ENCODE measurements around the gene SLC1A2.

SLC1A2 gene

GRCh38 chr11:35262735-35263134, 156.6 kb downstream of the SLC1A2 start:
- no peak for DNase-seq

- no peak for DNase-seq
Observed at GRCh38 chr11:35262056-35262455, 157.3 kb downstream of the SLC1A2 start.

- no peak for DNase-seq
Observed at GRCh38 chr11:35261197-35261596, 158.2 kb downstream of the SLC1A2 start.

GRCh38 chr11:35260342-35260985, 158.9 kb downstream of the SLC1A2 start:
- no peak for DNase-seq

- no peak for DNase-seq
Observed at GRCh38 chr11:35259529-35259928, 159.8 kb downstream of the SLC1A2 start.

- no peak for DNase-seq
Observed at GRCh38 chr11:35257281-35257680, 162.1 kb downstream of the SLC1A2 start.

- DNase-seq = no peak
Observed at GRCh38 chr11:35256296-35256695, 163.1 kb downstream of the SLC1A2 start.

GRCh38 chr11:35255514-35255913, 163.8 kb downstream of the SLC1A2 start:
- no peak for DNase-seq

- no peak for DNase-seq
Observed at GRCh38 chr11:35253237-35253636, 166.1 kb downstream of the SLC1A2 start.

GRCh38 chr11:35250621-35251020, 168.7 kb downstream of the SLC1A2 start:
- no peak for DNase-seq

GRCh38 chr11:35250192-35250591, 169.2 kb downstream of the SLC1A2 start:
- no peak for DNase-seq

- no peak for DNase-seq
Observed at GRCh38 chr11:35248558-35249323, 170.6 kb downstream of the SLC1A2 start.

- DNase-seq = no peak
Observed at GRCh38 chr11:35247863-35248262, 171.5 kb downstream of the SLC1A2 start.

- DNase-seq = peak; percentile 24
Observed at GRCh38 chr11:35247428-35247827, 171.9 kb downstream of the SLC1A2 start.

- no peak for DNase-seq
Observed at GRCh38 chr11:35246745-35247144, 172.6 kb downstream of the SLC1A2 start.

- DNase-seq = no peak
Observed at GRCh38 chr11:35245786-35246185, 173.6 kb downstream of the SLC1A2 start.

- DNase-seq = no peak
Observed at GRCh38 chr11:35245056-35245455, 174.3 kb downstream of the SLC1A2 start.

- no peak for DNase-seq
Observed at GRCh38 chr11:35243774-35244173, 175.6 kb downstream of the SLC1A2 start.

- DNase-seq = no peak
Observed at GRCh38 chr11:35242412-35243242, 176.7 kb downstream of the SLC1A2 start.

GRCh38 chr11:35241531-35241930, 177.8 kb downstream of the SLC1A2 start:
- no peak for DNase-seq

GRCh38 chr11:35241083-35241482, 178.3 kb downstream of the SLC1A2 start:
- no peak for DNase-seq

- DNase-seq = no peak
Observed at GRCh38 chr11:35239471-35240075, 179.8 kb downstream of the SLC1A2 start.

- no peak for DNase-seq
Observed at GRCh38 chr11:35238882-35239281, 180.5 kb downstream of the SLC1A2 start.
